Mesendoderm (in vitro differentiated cells): ENCODE data around the gene RPF1. TPM values are rescaled to one million over a fixed set of nuclear protein-coding genes. Genes with fewer than 3 reads are reported as not detected.
A peak's percentile ranks its signal among the peaks of the same experiment; 100 is the strongest.

ENCODE experiments used
- DNase-seq: peaks from one replicate; pipeline ENCODE4 v3.0.0; 2013
- H2AK5ac ChIP-seq: 2 replicates; pipeline ENCODE4 v1.6.1; 2013; ENCODE audit warnings: low read length, inconsistent platforms
- H2BK120ac ChIP-seq: 2 replicates; pipeline ENCODE4 v1.6.1; 2013; ENCODE audit warnings: low read depth, mild to moderate bottlenecking, low read length, moderate library complexity, mixed read lengths
- H2BK15ac ChIP-seq: replicated peaks from 2 replicates; pipeline ENCODE4 v1.6.1; 2013; ENCODE audit warnings: low read depth, mild to moderate bottlenecking, moderate library complexity
- H2BK5ac ChIP-seq: 2 replicates; pipeline ENCODE4 v1.6.1; 2013; ENCODE audit warnings: low read length, inconsistent platforms
- H3K18ac ChIP-seq: 2 replicates; pipeline ENCODE4 v1.6.1; 2013; ENCODE audit warnings: mild to moderate bottlenecking, low read length, mixed read lengths
- H3K23ac ChIP-seq: one replicate; pipeline ENCODE4 v1.6.1; 2013; ENCODE audit warnings: low read length
- H3K27ac ChIP-seq: 2 replicates; pipeline ENCODE4 v1.5.1; 2013; ENCODE audit warnings: low read depth, mild to moderate bottlenecking, inconsistent platforms, low read length, moderate library complexity
- H3K27me3 ChIP-seq: 2 replicates; pipeline ENCODE4 v1.6.1; 2013; ENCODE audit warnings: low read length, control low read depth, mild to moderate bottlenecking, inconsistent platforms; ENCODE audit not compliant: insufficient read depth, poor library complexity
- H3K36me3 ChIP-seq: 2 replicates; pipeline ENCODE4 v1.6.1; 2013; ENCODE audit warnings: low read length, inconsistent platforms; ENCODE audit not compliant: control insufficient read depth, insufficient read depth
- H3K4ac ChIP-seq: one replicate; pipeline ENCODE4 v1.6.1; 2013; ENCODE audit warnings: low read depth, mild to moderate bottlenecking, low read length, moderate library complexity
- H3K4me1 ChIP-seq: 2 replicates; pipeline ENCODE4 v1.6.1; 2013; ENCODE audit warnings: low read depth, low read length, inconsistent platforms; ENCODE audit not compliant: control insufficient read depth
- H3K4me2 ChIP-seq: 2 replicates; pipeline ENCODE4 v1.6.1; 2013; ENCODE audit warnings: low read length
- H3K4me3 ChIP-seq: 2 replicates; pipeline ENCODE4 v1.5.1; 2013; ENCODE audit warnings: mild to moderate bottlenecking, low read length
- H3K56ac ChIP-seq: one replicate; pipeline ENCODE4 v1.6.1; 2013; ENCODE audit warnings: low read length
- H3K79me1 ChIP-seq: 2 replicates; pipeline ENCODE4 v1.6.1; 2013; ENCODE audit warnings: low read length, inconsistent platforms
- H3K79me2 ChIP-seq: 2 replicates; pipeline ENCODE4 v1.6.1; 2013; ENCODE audit warnings: mild to moderate bottlenecking, low read length; ENCODE audit not compliant: control insufficient read depth, insufficient read depth
- H3K9ac ChIP-seq: 2 replicates; pipeline ENCODE4 v1.6.1; 2013; ENCODE audit warnings: low read length, inconsistent platforms
- H4K5ac ChIP-seq: one replicate; pipeline ENCODE4 v1.6.1; 2013; ENCODE audit warnings: low read length
- H4K8ac ChIP-seq: one replicate; pipeline ENCODE4 v1.6.1; 2013; ENCODE audit warnings: low read depth, mild to moderate bottlenecking, control low read depth, low read length, moderate library complexity
- WGBS: extraction: QIAGEN DNeasy Blood & Tissue Kit; methylation state at CpG from one replicate; pipeline ENCODE4 v1.1.7; 2013; ENCODE audit warnings: low lambda C conversion rate, missing lambda C conversion rate; ENCODE audit not compliant: insufficient coverage; ENCODE audit errors: extremely low coverage; 5-methylcytosine and 5-hydroxymethylcytosine counted together
- polyA plus RNA-seq, 2 experiments: library from polyadenylated mRNA; stranded (reverse); fragments of 200-250 nt; gene quantifications; one replicate each; pipeline ENCODE4 v1.2.3, GENCODE V29; 2013

Gene RPF1, protein sequence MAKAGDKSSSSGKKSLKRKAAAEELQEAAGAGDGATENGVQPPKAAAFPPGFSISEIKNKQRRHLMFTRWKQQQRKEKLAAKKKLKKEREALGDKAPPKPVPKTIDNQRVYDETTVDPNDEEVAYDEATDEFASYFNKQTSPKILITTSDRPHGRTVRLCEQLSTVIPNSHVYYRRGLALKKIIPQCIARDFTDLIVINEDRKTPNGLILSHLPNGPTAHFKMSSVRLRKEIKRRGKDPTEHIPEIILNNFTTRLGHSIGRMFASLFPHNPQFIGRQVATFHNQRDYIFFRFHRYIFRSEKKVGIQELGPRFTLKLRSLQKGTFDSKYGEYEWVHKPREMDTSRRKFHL
- polyA plus RNA-seq (2013, experiment 1 of 2) = 108 TPM
- 104 TPM for polyA plus RNA-seq (2013, experiment 2 of 2)

DNA sequence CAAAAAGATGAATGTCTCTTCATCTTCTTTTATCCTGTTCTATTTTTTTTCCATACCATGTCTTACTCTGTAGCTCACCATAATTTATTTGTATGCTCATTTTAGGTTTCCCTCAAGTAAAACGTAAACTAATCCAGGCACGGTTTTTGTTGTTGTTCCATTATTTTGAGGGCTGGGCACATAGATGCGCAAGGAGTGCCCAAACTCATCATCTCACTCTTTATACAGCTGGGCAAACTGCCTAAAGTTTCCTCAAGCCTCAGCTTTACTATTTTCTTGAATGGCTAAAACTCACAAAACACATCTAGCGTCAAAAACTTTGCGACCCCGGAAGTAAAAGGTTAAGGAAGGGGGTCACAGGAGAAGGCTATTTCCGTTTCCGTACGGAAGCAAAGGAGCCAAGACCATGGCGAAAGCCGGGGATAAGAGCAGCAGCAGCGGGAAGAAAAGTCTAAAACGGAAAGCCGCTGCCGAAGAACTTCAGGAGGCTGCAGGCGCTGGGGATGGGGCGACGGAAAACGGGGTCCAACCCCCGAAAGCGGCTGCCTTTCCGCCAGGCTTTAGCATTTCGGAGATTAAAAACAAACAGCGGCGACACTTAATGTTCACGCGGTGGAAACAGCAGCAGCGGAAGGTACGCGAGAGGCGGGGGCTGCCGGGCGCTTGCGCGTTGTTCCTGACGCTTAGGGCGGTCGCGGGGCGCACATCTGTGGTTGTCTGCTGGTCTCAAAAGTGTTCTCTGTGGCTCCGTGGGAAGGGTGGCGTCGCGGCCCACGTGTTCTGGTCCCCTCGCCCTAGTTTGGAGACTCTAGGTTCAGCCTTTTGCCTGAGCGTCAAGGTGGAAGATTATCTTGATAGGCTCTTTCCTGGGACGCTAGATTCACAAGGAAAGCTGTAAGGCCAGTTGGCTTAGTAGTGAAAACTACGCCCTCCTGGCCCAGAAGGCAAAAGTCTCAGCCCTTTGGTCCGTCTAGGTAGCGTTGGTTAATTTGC lies at the start of gene RPF1:
Gene RPF1, plus strand, starts transcription at position 391 of the 993 bp plus-strand sequence. Its CDS starts 16 bp downstream, at position 407.
- peak within 1 kb of the TSS; percentile 94 for H3K4me3 ChIP-seq

DNA sequence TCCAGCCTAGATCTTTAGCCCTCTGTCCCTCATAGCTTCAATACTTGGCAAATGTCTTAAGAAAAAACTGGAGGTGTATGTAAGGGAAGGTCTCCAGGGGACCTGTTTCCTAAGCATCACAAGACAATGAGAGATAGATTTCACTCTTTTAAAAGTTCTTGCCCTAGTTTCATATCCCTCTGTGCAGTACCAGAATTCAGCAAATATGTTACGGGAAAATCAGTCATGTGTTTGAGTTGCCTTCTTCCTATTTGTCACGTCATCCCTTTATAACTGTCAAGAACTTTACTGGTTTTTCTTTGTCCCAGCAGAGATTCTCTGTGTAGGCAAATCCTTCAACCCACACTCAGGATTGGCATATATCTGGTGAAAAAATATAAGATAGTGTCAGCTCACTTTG lies 48.5 kb upstream of the RPF1 start:
- no peak for DNase-seq
- Histone ChIP-seq H4K8ac (no peak overlapping the region), H3K18ac (no peak overlapping the region), H3K9ac (no peak overlapping the region), H2BK5ac (no peak overlapping the region), H3K56ac (no peak overlapping the region), H3K4ac (no peak overlapping the region), H3K36me3 (no peaks in the 10 kb centered on the region), H3K79me2 (no peaks in the 10 kb centered on the region), H3K23ac (no peak overlapping the region), H3K79me1 (no peaks in the 10 kb centered on the region), H2BK120ac (no peak overlapping the region), H3K27me3 (peaks cover 2% of the 10 kb centered on the region), H3K27ac (no peak overlapping the region), H3K4me3 (no peak overlapping the region), H4K5ac (no peak overlapping the region), H3K4me2 (no peak overlapping the region), H2AK5ac (no peak overlapping the region), H2BK15ac (no peak overlapping the region), H3K4me1 (no peaks in the 10 kb centered on the region)
- WGBS = no CpG with 5 or more reads among the region's 2 CpGs

More for the DNA sequence above, at the start of gene RPF1:
- peak within 1 kb of the TSS; percentile 91 for H3K9ac ChIP-seq
- peak within 1 kb of the TSS; percentile 77 for H3K18ac ChIP-seq
- H2BK120ac ChIP-seq = no peak within 1 kb of the TSS
- H3K56ac ChIP-seq = peak within 1 kb of the TSS; percentile 97
- H3K4me2 ChIP-seq = peak within 1 kb of the TSS; percentile 70
- H4K8ac ChIP-seq = peak within 1 kb of the TSS; percentile 94
- no peaks in the 10 kb centered on the region for H3K36me3 ChIP-seq
- peak within 1 kb of the TSS; percentile 100 for H4K5ac ChIP-seq
- H3K23ac ChIP-seq = peak within 1 kb of the TSS; percentile 3
- H3K79me1 ChIP-seq = peaks cover 5% of the 10 kb centered on the region
- no CpG with 5 or more reads among the region's 51 CpGs for WGBS
- peak within 1 kb of the TSS; percentile 56 for H3K27ac ChIP-seq
- H3K27me3 ChIP-seq = no peaks in the 10 kb centered on the region
- peak; percentile 93 for DNase-seq
- H3K79me2 ChIP-seq = peaks cover 15% of the 10 kb centered on the region
- no peak within 1 kb of the TSS for H2BK15ac ChIP-seq
- no peaks in the 10 kb centered on the region for H3K4me1 ChIP-seq
- no peak within 1 kb of the TSS for H3K4ac ChIP-seq
- H2AK5ac ChIP-seq = no peak within 1 kb of the TSS
- no peak within 1 kb of the TSS for H2BK5ac ChIP-seq

DNA sequence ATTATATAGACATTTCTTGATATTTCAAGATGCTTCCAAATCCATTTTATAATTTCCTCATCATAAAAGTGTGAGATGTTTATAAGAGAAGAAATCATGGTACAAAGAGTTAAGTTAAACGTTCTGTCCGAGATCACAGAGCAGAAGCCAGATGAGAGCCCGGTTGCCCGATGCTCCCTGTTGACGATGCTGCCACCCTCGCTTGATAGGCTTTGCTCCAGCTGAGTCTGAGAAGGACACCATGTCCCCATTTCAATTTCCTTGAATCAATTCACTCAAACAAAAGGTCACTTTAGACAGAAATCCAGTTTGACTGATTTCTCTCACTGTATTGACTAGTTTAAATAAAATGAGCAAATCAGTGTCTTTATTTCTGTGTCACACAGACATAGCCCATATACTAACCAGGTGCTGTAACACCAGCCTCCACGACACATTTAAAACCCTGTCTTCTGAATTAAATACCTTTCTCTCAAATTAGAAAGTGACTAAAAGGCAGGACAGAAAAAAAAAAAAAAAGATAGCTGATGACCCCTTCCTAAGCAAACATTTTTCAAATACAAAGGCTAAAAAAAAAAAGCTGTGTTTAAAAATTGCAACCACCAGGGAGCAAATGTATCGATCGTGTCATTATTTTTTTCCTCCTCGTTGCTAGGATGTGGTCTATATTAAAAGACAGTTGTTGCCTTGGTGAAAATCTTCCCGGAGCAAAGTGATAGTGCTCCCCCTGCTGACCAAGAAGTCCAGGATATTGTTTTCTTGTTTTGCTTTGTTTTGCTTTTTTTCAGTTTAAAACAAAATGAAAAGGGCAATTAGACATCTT lies 45.6 kb upstream of the RPF1 start:
- peak; percentile 75 for DNase-seq
- Histone ChIP-seq H3K4ac (no peak overlapping the region), H2BK120ac (no peak overlapping the region), H3K4me1 (no peaks in the 10 kb centered on the region), H2BK15ac (no peak overlapping the region), H3K79me1 (no peaks in the 10 kb centered on the region), H2BK5ac (no peak overlapping the region), H3K27ac (no peak overlapping the region), H3K18ac (no peak overlapping the region), H4K8ac (no peak overlapping the region), H2AK5ac (no peak overlapping the region), H3K79me2 (no peaks in the 10 kb centered on the region), H3K27me3 (peaks cover 2% of the 10 kb centered on the region), H3K56ac (no peak overlapping the region), H3K9ac (no peak overlapping the region), H3K36me3 (no peaks in the 10 kb centered on the region), H3K23ac (no peak overlapping the region), H3K4me3 (no peak overlapping the region), H3K4me2 (no peak overlapping the region), H4K5ac (no peak overlapping the region)
- no CpG with 5 or more reads among the region's 11 CpGs for WGBS

DNA sequence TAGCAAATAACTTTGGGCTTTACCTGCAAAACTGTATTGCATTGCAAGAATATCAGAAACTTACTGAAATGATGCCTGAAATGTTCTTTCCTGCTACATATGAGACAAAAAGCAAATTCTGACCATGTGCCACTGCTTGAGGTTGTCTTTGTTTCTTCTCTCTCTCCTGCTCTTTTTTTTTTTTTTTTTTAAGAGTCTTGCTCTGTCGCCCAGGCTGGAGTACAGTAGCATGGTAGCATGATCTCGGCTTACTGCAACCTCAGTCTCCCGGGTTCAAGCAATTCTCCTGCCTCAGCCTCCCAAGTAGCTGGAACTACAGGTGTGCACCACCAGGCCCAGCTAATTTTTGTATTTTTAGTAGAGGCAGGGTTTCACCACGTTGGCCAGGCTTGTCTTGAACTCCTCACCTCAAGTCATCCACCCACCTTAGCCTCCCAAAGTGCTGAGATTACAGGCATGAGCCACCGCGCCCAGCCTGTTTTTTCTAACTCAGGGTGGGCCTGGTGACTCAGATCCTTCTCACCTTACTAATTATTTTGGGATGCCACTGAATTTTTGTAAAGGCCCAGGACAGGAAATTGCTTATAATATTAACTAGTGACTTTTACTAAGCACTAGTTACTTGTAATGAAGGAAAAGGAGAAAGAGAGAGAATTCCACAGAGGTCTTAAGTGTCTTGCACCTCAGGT lies 44.8 kb upstream of the RPF1 start:
- no CpG with 5 or more reads among the region's 6 CpGs for WGBS
- Histone ChIP-seq H3K23ac (no peak overlapping the region), H3K36me3 (no peaks in the 10 kb centered on the region), H3K4me1 (no peaks in the 10 kb centered on the region), H3K4me3 (no peak overlapping the region), H3K56ac (no peak overlapping the region), H4K5ac (no peak overlapping the region), H3K18ac (no peak overlapping the region), H2BK5ac (no peak overlapping the region), H3K9ac (no peak overlapping the region), H2BK120ac (no peak overlapping the region), H3K27ac (no peak overlapping the region), H3K79me2 (no peaks in the 10 kb centered on the region), H3K4ac (no peak overlapping the region), H3K79me1 (no peaks in the 10 kb centered on the region), H2AK5ac (no peak overlapping the region), H3K4me2 (no peak overlapping the region), H3K27me3 (peaks cover 2% of the 10 kb centered on the region), H2BK15ac (no peak overlapping the region), H4K8ac (no peak overlapping the region)
- no peak for DNase-seq
